Neural progenitor cell (in vitro differentiated cells): Measurements from ENCODE around the gene SARDH.

Source experiments
- CTCF ChIP-seq: fragments of 200-600 bp; sonication (generic); IDR thresholded peaks from 2 replicates; pipeline ENCODE4 v1.5.1; 2017; ENCODE audit warnings: antibody characterized with exemption, mild to moderate bottlenecking
- EZH2 ChIP-seq: fragments of 200-600 bp; sonication (generic); IDR thresholded peaks from 2 replicates; pipeline ENCODE4 v1.6.1; 2017; ENCODE audit warnings: antibody characterized with exemption, mild to moderate bottlenecking, moderate library complexity

DNA sequence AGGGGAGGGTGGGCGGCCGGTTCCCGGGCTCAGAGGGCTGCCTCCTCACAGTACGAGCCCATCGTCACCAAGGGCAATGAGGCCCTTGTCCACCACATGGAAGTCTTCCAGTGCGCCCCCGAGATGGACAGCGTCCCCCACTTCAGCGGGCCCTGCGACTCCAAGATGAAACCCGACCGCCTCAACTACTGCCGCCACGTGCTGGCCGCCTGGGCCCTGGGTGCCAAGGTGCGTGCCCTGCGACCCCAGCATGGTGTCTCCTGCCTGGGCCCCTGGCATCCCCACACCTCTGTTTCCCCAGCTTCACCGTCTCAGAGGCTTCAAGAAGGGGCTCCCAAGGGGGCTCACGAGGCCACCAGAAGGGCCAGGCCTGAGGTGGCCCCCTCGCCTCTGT is 94.8 kb downstream of the SARDH start:
- TF ChIP-seq EZH2 (no peak), CTCF (no peak)
